ENCODE results near the gene ETFDH. TPM values are rescaled to one million over a fixed set of nuclear protein-coding genes. Genes with fewer than 3 reads are reported as not detected.
"Not testable (repeated sequence)": the region's sequence is repeated elsewhere in the genome, so short reads cannot be mapped to it uniquely, and the experiment has no call there.

The ETFDH gene
- 14.5 and 16.4 TPM in 2 replicates for total RNA-seq (2014; rRNA removed; shearing (Covaris generic))
- 14.1 and 17.2 TPM in 2 replicates for polyA plus RNA-seq (2015; cell fraction: cytosol; rRNA removed)
- 11.1 and 17.2 TPM in 2 replicates for polyA plus RNA-seq (2015; cell fraction: nucleus; rRNA removed)

DNA sequence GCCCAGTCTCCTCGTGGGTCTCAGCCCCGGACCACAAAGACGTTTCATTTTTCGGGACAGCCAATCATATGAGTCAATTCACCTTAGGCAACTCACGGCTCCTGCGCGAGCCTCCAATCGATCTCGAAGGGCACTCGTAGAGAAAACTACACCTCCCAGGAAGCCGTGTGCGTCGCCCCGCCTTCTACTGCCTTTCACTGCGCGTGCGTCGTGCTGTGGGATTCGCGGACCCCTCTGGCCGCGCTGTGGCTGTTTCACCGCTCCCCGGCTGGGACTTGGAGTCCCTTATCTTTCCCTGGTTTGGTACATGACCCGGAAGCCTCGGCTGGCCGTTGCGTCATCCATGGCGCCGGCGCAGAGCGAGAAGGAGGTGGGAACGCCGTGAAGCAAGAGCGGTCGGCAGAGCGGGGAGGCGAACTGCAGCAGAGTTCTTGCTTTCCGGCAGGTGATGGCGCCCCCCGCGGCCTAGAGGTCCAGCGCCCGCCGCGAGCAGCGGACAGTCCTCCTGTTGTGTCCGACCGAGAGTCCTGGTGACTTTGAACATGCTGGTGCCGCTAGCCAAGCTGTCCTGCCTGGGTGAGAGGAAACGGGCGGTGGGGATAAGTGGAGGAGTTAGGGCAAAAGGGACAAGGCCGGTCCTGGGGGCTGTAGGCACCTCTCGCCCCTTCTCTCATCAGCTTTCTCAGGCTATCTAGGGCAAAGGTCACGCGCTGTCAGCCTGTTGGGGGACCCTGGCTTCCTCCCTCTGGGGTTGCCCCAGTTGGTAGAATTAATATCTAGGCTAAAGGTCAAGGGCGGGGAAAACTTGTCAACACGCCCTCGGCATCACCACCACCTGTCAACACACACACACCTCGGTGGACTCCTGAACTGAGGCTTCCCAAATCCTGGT lies at the start of gene ETFDH:
Gene ETFDH (plus strand): TSS at position 382 of the 892 bp plus-strand sequence. CDS start 161 bp downstream, at position 543.
- peak; percentile 99 for DNase-seq (ENCODE audit: low read depth, low spot score)
- in situ Hi-C loops (cut with HindIII; ENCODE audit: low pct_unique_long_range_greater_than_20kb, low sequenced_read_pairs) = no loop called here

DNA sequence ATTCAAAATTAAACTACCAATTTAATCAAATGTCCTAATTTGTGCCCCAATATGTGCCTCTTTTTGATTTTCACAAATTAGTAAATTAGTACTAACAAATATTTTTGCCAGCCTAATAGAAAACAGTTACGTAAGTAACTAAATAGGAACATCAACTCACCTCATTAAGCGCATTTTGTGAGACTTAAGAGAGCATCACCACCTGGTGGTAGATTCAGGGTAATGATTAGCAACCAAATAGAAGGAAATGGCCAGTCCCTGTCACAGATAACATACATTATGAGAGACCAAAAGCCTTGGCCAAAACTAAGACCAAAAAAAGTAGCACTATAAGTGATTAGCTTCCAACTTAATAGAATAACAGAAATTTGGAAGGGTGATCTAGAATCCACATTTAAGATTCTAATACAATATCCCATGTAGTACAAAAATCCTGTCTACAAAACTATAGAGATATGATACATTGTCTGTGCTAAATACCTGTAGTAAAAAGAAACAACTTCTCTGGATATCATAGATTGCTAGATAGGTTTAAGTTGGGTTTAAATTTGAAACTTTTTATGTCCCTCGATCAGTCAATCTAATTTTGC lies 47.1 kb upstream of the ETFDH start:
- peak; percentile 70 for DNase-seq (ENCODE audit: low read depth, low spot score)
- in situ Hi-C loops (cut with HindIII; ENCODE audit: low pct_unique_long_range_greater_than_20kb, low sequenced_read_pairs) = no loop called here

GRCh38 chr4:158625544-158625943 lies 46.6 kb upstream of the ETFDH start:
- no peak for DNase-seq (ENCODE audit: low read depth, low spot score)
- in situ Hi-C loops (cut with HindIII; ENCODE audit: low pct_unique_long_range_greater_than_20kb, low sequenced_read_pairs) = no loop called here

- in situ Hi-C loops (cut with HindIII; ENCODE audit: low pct_unique_long_range_greater_than_20kb, low sequenced_read_pairs) = no loop called here
- no peak for DNase-seq (ENCODE audit: low read depth, low spot score)
These were observed 41.2 kb upstream of the ETFDH start for GRCh38 chr4:158630893-158631292.

DNA sequence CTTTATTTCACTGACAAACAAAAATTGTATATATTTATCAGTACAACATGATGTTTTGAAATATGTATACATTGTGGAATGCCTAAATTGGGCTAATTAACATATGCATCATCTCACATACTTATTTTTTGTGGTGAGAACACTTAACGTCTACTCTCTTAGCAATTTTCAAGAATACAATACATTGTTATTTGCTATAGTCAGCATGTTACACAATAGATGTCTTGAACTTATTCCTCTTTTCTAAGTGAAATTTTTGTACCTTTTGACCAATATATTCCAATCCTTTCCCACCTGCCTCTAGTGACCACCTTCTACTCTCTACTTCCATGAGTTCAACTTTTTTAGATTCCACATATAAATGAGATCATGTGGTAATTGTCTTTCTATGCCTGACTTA lies 35.5 kb upstream of the ETFDH start:
- in situ Hi-C loops (cut with HindIII; ENCODE audit: low pct_unique_long_range_greater_than_20kb, low sequenced_read_pairs) = no loop called here
- no peak for DNase-seq (ENCODE audit: low read depth, low spot score)

DNA sequence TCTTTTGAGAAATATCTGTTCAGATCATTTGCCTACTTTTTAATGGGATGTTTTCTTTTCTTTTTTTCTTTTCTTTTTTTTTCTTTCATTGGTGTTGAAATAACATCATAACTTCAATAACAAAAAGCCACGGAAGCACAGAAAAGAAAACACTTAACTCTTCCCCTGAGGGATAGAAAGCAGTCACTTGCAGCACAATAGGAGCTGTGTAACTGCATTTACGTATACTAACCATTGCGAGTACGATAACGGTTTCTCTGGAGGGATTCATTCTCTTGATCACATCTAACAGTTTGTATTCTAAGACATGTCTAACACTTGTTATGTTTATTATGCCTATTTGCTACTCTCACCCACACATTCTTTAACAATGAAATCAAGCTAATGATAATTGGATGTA lies 27.7 kb upstream of the ETFDH start:
- peak; percentile 20 for DNase-seq (ENCODE audit: low read depth, low spot score)
- in situ Hi-C loops (cut with HindIII; ENCODE audit: low pct_unique_long_range_greater_than_20kb, low sequenced_read_pairs) = no loop called here

DNA sequence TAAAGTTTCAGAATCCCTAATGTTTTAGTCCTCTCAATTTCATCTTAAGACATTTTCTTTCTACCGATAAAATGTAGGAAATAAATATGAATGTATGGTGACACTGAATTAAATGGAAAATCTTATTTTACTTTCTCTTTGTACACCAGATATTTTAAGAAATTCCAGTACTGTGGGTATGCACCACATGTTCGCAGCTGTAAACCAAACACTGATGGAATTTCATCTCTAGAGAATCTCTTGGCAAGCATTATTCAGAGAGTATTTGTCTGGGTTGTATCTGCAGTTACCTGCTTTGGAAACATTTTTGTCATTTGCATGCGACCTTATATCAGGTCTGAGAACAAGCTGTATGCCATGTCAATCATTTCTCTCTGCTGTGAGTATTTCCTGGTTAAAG lies 27.3 kb upstream of the ETFDH start:
- DNase-seq (ENCODE audit: low read depth, low spot score) = no peak
- in situ Hi-C loops (cut with HindIII; ENCODE audit: low pct_unique_long_range_greater_than_20kb, low sequenced_read_pairs) = no loop called here

DNA sequence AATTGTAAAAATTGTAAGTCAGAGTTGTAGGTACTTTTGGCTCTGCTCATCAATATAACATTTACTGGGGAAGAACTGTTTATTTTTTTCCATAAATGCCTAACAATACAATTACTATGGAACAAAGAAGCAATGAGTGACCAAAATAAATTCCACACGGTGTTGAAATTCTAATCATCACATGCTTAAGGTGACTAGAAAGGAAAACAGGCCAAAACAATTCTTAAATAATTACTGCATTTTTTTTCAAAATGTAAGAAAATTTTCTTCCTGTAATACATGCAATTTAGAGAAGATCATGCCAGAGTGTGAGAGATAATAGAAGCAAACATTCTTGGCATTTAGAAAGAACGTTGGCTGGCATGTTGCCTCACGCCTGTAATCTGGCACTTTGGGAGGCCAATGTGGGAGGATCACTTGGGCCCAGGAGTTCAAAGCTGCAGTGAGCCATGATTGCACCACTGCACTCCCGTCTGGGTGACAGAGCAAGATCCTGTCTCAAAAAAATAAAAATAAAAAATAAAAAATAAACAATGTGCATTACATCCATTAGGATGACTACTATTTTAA lies 22.9 kb upstream of the ETFDH start:
- in situ Hi-C loops (cut with HindIII; ENCODE audit: low pct_unique_long_range_greater_than_20kb, low sequenced_read_pairs) = no loop called here
- no peak for DNase-seq (ENCODE audit: low read depth, low spot score)

DNA sequence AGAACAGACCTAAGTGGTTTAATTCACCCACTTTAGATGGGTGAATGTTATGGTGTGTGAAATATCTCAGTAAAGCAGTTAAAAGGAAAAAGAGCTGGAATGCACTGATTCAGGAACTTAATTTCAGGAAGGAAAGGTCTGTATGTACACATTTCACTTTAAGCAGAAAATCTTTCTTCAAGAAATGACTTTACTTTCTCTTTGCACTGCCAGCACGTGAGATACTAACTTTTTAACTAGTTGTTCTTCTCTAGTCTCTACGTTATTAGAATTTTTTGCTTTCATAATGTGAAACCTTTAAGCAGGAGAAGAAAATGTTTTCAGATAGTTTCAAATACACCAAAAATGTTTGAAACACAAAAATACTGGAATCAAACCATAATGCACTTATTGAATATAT lies 19.2 kb upstream of the ETFDH start:
- in situ Hi-C loops (cut with HindIII; ENCODE audit: low pct_unique_long_range_greater_than_20kb, low sequenced_read_pairs) = no loop called here

DNA sequence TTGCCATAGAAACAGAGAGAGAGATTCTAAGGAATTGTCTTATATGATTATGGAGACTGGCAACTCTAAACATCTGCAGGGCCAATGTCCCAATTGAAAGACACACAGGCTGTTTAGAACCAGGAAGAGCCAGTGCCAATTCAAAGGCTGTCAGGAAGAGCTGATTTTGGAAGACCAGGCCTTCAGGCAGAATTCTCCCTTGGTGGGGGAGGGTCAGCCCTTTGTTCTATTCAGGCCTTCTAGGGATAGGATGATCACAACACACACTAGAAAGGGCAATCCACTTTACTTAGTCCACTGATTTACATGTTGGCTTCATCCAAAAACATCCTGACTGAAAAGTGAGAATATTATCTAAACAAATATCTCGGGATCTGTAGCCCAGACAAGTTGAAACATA lies 15.7 kb upstream of the ETFDH start:
- peak; percentile 10 for DNase-seq (ENCODE audit: low read depth, low spot score)
- in situ Hi-C loops (cut with HindIII; ENCODE audit: low pct_unique_long_range_greater_than_20kb, low sequenced_read_pairs) = no loop called here

More for the DNA sequence above, 19.2 kb upstream of the ETFDH start:
- no peak for DNase-seq (ENCODE audit: low read depth, low spot score)

GRCh38 chr4:158657291-158657690 lies 14.8 kb upstream of the ETFDH start:
- in situ Hi-C loops (cut with HindIII; ENCODE audit: low pct_unique_long_range_greater_than_20kb, low sequenced_read_pairs) = no loop called here
- no peak for DNase-seq (ENCODE audit: low read depth, low spot score)

DNA sequence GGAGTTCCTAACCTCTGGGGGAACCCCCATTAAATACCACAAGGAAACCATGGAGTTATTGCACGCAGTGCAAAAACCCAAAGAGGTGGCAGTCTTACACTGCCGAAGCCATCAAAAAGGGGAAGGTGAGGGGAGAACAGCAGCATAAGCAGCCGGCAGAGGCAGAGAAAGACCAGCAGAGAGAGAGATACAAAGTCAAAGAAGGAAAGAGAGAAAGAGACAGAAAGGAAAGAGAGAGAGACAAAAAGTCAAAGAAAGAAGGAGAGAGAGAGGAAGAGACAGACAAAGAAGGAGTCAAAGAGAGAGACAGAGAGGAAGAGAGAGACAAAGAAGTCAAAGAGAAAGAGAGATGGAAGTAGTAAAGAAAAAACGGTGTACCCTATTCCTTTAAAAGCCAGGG lies 8.8 kb upstream of the ETFDH start:
- in situ Hi-C loops (cut with HindIII; ENCODE audit: low pct_unique_long_range_greater_than_20kb, low sequenced_read_pairs); DNase-seq (ENCODE audit: low read depth, low spot score): not testable (repeated sequence)

DNA sequence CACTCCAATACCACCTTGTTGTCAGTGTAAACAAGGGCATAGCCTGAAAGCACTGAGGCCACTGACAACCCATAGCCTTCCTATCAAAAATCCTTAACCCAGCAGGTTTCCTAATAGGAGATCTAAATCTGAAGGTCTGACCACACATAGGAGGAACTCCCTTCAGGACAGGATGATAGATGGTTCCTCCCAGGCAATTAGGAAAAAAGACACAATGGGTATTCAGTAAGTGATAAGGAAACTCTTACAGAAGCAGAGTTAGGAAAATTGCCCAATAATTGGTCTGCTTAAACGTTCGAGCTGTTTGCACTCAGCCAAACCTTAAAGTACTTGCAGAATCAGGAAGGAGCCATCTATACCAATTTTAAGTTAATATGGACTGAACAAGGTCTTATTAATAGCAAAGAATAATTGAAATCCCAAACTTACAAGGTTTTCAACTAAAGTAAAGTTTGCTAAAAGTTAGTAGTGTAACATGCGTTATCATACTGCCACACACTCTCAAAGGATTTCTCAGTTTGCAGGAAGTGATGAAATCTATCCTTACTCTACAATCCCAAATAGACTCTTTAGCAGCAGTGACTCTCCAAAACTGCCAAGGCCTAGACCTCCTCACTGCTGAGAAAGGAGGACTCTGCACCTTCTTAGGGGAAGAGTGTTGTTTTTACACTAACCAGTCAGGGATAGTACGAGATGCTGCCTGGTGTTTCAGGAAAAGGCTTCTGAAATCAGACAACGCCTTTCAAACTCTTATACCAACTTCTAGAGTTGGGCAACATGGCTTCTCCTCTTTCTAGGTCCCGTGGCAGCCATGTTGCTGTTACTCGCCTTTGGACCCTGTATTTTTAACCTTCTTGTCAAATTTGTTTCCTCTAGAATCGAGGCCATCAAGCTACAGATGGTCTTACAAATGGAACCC lies 8.1 kb upstream of the ETFDH start:
- DNase-seq (ENCODE audit: low read depth, low spot score); in situ Hi-C loops (cut with HindIII; ENCODE audit: low pct_unique_long_range_greater_than_20kb, low sequenced_read_pairs): not testable (repeated sequence)

GRCh38 chr4:158664806-158665205 lies 7.3 kb upstream of the ETFDH start:
- in situ Hi-C loops (cut with HindIII; ENCODE audit: low pct_unique_long_range_greater_than_20kb, low sequenced_read_pairs) = no loop called here
- no peak for DNase-seq (ENCODE audit: low read depth, low spot score)

GRCh38 chr4:158666892-158667291 lies 5.2 kb upstream of the ETFDH start:
- DNase-seq (ENCODE audit: low read depth, low spot score) = no peak
- in situ Hi-C loops (cut with HindIII; ENCODE audit: low pct_unique_long_range_greater_than_20kb, low sequenced_read_pairs) = no loop called here

GRCh38 chr4:158667651-158668198 lies 4.4 kb upstream of the ETFDH start:
- in situ Hi-C loops (cut with HindIII; ENCODE audit: low pct_unique_long_range_greater_than_20kb, low sequenced_read_pairs) = no loop called here
- peak; percentile 63 for DNase-seq (ENCODE audit: low read depth, low spot score)

DNA sequence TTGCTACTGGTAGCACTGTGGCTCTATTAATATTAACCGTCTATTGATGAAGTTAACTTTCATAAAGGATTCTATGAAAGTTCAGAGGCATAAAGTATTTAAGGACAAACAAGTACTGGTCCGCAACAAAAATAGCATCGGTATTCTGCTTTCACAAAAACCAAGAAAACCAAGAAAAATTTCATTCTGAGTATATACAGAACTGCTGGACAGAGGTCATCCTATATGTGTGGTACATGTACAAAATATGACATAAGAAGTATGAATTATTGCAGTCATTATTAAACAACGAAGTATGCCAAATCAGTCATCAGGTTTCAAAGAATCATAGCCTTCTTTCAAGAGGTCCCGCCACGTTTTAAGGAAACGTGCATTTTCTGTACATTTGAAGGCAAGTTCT lies 2.8 kb upstream of the ETFDH start:
- in situ Hi-C loops (cut with HindIII; ENCODE audit: low pct_unique_long_range_greater_than_20kb, low sequenced_read_pairs) = no loop called here
- DNase-seq (ENCODE audit: low read depth, low spot score) = no peak
